Lower leg skin (tissue), 3 donors: ENCODE data around the gene TPRA1.

ENCODE experiments used
- CTCF ChIP-seq, 3 donors: fragments of 450-650 bp; IDR thresholded peaks; one replicate each; pipeline ENCODE4 v1.5.1; 2016; ENCODE audit warnings: antibody characterized with exemption in 3 of 3, mild to moderate bottlenecking in 3 of 3, moderate library complexity in 2 of 3
- POLR2A ChIP-seq, 2 donors: fragments of 450-650 bp; IDR thresholded peaks; one replicate each; pipeline ENCODE4 v1.6.1; 2016 to 2017; ENCODE audit warnings: antibody characterized with exemption in 2 of 2, mild to moderate bottlenecking in 1 of 2, moderate library complexity in 1 of 2

- TF ChIP-seq CTCF (IDR thresholded peaks at IDR 0.05) (no peak), POLR2A (IDR thresholded peaks at IDR 0.05) (no peak)
Observed at GRCh38 chr3:127570520-127570919, 20.0 kb downstream of the TPRA1 start.
